NCI-H2196 (cell line): ENCODE measurements around the gene CFAP92.

ENCODE experiments used
- DNase-seq: peaks from one replicate; lab custom pipeline; 2025; ENCODE audit not compliant: unreplicated experiment; lab: John Stamatoyannopoulos, UW

Gene CFAP92

DNA sequence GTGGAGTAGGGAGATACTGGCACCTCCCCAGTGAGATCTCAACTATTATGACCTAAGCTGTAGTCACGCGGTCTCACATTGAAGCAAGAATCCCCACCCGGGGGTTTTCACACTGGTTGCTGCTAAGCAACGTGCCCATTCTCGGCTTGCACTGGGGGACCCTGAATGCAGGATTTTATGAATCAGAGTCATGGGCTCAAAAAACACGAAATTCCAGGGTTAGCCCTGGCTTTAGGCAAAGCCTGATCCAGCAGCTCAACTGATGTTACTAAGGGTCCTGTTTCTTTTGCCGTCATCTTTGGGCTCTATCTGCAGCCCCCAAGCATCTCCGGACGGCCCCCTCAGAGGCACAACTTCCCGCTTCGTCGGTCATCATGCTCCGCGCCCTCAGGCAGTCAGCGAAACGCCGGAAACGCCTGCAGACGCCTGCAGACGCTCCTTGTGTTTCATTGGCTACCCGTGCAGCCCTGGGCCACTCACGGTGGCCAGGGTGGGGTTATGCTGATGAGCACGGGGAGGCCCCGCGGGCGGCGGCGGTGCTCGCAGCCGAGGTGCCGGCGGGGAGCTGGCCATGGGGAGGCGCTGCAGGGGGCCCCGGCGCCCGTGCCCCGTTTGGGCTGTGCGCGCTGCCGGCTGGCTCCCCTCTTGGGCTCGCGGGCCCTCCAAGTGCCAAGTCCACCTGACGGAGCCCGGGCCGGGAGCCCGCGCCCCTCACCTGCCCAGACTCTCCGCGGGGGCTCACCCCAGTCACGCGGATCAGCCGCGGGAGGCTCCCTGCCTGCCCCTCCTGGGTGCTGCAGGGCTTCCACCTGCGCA, 33.1 kb upstream of the CFAP92 start:
- DNase-seq: peak; percentile 98

DNA sequence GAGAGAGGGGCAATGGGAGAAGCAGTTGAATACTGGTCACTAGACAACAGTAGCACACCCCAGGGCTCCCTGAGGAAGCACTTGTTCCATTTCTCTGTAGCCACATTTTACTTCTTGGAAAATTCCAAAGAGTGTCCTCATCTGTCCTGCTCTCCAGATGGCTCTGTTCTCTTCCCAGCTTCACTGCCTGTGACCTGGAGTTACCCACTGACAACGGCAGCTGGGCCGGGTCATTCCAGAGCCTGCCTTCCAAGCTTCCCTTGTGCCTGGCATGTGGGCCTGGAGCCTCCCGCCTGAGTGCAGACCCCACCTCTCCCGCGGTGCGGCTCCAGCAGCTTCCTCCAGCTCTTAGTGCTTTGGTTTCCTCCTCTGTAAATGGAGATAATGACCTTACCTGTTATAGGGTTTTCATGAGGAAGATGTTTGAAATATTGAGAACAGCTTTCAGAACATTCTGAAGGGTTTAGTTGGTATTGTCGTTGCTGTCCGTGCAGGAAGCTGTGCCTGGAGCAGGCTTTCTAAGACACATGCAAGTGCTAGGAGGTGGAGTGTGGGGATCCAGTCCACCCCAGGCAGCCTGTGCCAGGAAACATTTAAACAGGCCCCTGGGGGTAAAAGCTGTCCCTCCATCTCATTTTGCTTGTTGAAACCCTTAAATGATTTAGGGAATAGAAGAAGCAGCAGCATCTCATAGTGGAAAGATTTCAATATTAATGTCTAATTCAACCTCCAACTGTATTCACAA, 32.0 kb upstream of the CFAP92 start:
- DNase-seq: no peak

DNA sequence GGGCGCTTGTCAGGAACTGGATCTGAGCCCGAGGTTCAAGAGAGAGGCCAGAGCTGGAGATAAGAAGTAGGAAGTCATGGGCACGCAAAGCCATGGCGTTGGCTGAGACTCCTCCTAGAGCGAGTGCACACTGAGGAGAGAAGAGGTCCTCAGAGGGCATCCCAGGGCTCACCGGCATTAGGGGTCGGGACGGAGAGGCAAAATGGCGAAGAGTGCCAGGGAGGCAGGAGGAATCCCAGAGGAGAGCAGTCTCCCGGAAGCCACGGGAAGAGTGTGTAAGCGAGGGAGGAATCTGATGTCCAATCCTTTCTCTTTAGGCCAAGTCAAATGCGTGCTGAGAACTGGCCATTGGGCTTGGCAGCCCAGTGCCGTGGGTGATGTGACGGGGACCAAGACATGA, 31.2 kb upstream of the CFAP92 start:
- no peak for DNase-seq

DNA sequence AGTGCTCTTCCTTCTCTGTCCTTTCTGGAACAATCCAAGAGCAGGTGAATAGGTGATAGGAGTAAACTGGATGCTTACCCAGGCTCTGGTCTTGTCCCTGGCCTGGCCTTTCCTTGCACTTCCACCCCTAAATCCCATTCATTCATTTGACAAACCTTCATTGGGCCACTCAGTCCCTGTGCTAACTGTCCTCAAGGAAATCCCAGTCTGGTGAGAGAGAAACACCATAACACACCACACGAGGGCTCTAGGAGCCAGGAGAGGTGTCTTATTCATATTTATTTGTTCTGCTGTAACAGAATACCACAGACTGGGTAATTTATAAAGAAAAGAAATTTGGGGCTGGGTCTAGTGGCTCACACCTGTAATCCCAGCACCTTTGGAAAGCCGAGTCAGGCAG, 30.0 kb upstream of the CFAP92 start:
- peak; percentile 68 for DNase-seq

DNA sequence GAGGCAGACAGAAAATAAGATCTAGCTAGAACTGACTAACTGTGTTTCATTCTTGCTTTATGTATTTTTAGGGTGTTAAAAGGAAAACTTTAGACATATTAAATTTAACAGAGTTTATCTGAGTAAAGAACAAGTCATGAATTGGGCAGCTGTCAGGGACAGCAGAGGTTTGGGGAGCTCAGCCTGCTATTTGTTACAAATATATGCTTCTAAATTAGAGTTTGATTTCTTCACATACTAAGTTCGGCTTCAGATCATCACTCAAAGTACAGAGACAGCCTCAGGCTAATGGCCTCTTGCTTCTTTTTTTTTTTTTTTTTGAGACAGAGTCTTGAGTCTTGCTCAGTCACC, 29.1 kb upstream of the CFAP92 start:
- no peak for DNase-seq

DNA sequence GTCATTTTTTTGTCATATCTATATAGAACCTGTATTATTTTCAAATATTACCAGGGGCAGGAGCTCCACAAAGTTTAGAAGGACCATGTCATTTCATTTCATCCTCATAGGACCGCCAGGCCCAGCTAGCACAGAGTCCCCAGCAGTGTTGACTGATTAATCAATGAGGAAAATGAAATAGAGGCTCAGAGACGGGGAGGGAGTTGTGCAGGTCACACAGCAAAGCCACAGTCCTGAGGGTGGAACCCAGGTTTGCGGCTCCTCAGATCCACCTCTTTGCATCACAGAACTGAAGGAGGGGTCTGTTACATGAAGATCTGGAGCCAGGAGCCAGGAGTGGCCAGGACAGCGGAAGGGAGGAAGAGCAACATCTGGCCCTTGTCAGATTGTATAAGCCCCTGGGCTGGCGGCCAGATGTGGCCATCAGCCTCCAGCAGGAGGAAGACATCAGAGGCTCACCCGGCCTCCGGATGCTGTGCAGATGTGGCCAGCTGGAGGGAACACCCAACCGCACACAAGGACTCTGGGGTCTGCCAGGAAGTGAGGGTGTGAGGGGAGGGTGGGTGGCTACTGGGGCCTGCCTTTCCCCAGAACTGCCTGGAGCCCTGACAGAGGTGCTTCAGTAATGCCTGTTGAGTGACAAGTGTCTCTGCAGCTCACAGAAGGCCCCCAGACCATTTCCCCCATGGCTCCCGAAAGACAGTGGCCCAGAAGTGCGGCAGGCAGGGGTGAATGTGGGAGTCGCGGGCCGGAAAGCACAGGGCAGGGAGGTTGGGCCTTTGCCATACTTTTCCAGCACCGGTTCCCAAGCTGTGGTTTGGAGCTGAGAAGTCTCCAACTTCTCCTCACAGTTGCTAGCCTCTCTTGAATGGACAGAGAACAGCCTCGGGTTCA, 28.5 kb upstream of the CFAP92 start:
- DNase-seq: no peak

DNA sequence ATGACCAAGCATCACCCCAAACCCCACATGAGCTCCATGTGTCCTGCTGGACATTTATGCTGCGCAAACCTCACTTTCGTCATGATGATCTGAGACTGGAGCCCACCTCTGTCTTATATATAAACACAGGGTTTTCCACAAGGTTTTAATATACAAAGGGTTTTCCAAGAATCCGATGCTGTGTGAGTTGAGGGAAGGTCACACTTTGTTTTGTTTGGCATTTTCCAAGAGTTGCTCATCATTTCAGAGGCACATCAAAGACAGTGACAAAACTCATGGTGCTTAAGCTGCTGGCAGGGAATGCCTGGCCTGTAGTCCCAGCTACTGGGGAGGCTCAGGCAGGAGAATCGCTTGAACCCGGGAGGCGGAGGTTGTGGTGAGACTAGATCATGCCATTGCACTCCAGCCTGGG, 27.3 kb upstream of the CFAP92 start:
- no peak for DNase-seq

DNA sequence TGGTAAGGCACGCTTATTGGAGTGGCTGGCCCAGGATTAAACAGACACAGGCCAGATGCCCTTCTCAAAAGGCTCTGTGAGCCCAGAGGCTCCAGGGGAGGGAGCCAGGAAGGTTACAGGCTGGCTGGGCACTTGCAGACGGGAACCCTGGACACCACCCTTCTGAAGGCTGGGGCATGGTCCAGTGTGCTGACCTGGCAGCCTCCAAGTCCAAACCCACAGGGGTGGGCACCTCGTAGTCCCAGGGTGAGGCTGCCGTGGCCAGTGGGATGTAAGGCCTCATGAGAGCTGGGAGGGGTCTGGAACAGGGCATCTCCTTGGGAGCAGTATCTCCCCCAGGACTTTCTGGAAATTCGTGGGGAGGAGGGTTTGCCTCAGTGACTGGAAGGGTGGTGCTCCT, 26.8 kb upstream of the CFAP92 start:
- DNase-seq: no peak

DNA sequence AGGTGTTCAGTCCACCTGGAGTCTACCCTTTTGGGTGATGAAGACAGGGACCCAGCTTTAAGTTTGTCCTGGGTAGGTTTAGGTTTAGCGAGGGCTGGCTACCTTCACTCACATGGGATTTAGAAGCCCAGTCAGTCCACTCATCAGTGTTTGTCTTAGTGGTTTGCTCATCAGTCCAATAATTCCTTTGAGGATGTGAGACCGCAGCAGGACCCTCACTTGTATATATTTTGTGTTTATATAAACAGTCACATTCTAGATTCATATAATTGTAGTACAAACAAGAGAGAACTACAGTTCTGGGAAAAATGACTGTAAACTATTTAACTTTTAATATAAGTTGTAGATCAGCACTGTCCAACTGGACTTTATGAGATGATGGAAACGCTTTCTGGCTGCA, 25.4 kb upstream of the CFAP92 start:
- no peak for DNase-seq

DNA sequence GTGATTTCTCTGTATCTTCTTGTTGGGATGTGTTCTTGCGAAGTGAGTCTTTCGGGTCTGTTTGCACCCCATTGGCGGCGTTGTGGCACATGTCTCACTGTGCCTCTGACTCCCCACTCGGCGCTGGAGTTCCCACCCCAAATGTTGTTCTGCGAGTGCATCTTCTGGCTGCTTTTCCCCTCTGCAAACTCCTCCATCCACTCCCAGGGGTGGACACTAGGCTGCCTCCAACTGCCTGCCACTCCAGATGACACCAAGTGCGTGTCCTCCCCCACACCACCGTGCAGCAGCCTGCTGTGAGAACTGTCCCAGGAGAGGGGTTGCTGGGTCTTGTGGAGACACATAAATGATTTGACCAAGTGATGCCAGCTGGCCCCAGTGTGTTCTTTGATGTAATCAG, 24.9 kb upstream of the CFAP92 start:
- no peak for DNase-seq

DNA sequence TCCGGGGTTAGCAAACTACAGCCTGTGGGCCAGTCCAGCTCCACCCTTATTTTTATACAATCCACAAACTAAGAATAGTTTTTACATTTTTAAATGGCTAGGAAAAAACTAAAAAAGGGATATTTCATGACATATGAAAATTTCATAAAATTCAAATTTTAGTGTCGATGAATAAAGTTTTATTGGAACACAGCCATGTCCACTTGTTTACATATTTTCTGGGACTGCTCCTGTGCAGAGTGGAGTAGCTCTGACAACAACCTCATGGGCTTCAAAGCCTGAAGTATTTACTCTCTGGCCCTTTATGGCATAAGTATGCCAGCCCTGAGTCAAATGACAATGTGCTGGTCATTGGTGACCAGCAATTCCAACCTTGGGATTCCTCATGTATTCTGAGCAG, 24.4 kb upstream of the CFAP92 start:
- no peak for DNase-seq

DNA sequence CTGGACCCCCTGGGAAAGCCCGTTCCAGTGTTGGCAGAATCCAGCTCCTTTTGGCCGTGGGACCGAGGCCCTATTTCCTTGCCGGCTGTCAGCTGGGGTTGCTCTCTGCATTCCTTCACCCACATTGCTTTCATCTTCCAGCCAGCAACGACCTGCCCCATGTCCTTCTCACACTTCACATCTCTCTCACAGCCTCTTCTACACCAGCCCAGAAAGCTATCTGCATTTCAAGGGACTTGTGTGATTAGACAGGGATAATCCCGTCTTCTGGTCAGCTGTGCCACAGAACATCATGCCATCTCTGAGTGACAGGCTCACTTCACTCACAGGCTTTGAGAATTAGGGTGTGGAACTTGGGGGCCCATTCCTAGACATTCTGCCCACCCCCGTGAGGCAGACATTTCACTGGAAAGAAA, 23.6 kb upstream of the CFAP92 start:
- no peak for DNase-seq

DNA sequence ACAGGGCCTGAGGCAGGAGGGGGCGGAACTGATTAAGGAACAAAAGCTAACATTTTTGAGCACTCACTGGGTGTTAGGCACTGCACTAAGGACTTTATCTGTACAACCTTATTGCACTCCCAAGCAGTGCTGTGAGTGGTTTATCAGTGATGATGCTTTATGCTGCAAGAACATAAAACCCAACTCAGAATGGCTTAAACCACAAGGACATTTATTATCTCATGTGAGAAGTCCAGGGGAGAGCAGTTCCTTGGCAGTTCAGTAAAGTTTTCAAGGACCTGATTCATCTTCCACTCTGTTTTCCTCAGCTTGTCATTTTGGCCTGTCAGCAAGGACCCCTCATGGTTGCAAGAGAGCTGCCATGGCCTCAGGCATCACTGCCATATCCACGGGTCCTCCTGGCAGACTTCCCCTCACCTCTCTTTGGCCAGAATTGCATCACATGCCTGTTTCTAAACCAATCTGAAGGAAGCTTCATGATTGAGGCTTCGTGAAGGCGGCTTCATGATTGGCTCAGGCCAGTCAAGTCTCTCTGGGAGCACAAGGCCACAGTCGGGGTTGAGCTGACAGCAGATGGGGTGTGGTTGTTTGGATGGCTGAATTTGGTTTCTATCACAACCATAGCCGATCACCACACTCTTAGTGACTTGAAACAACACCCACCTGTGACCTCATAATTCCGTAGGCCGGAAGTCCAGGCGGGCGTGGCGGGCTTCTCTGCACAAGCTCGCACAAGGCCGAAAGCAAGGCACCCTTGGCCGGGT, 23.0 kb upstream of the CFAP92 start:
- DNase-seq: no peak

DNA sequence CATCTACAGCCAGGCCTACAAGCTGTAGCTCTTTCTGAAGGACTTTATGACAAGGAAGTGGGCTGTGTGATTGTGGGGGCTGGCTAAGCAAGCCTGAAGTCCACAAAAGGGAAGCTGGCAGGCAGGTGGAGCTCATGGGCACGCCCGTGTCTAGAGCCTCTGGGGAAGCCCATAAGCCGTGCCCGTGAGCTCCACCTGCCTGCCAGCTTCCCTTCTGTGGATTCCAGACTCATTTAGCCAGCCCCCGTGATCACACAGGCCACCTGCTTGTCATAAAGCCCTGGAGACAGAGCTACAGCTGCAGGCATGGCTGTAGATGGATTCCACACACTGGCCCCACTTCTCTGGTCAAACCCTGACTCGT, 22.5 kb upstream of the CFAP92 start:
- peak; percentile 84 for DNase-seq

DNA sequence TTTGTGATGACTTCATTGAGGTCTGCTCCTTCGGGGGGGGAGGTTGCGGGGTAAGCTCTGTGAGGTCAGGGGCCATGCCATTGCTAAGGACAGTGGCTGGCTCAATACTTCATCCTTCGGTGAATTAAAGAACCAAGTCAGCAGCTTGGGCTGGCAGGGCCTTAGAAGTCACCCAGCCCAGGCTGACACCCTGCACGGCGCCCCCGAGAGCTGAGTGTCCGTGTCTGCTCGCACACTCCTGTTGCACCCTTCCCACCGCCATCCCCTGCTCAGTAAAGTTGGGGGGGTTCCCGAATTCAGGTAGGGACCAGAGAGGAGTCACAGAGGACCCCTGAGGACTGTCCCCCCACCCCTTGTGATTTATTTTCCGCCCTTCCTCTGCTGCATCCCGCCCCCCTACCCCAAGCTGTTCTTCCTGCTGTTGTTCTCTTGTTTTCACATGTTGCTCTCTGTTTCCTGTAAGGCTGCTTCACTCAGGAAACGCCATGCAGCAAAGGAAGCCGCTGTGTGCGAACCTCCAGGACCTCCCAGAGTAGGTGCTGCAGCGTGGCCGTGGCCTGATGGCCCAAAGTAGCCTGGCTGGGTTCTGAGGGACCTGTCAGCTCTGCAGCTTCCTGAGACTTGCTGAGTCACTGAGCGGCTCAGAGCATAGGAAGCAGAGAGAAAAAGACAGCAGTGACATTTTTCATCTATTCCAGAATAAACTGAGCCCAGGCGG, 21.7 kb upstream of the CFAP92 start:
- no peak for DNase-seq

DNA sequence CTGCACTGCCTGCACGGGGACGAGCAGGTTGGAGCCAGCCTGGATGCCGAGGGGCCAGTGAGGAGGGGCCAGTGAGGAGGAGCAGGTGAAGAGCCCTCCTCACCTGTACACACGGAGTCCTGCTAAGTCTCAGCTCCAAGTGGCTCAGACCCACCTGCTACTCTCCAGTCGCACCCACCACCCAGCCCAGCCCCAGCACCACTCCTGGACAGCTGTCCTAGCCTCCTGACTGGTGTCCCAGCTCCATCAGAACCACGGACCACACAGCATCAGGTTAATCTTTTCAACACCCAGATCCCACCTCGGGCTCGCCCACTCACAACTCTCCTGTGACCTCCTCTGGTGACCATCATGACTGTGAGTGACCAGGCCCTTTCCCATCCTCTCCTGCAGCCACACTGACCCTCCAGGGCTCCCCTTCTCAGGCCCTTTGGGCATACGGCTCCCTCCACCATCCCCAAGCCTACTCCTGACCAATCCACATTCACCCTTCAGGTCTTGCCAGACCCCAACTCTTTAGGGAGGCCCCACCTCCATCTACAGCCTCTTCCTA, 21.0 kb upstream of the CFAP92 start:
- DNase-seq: no peak

DNA sequence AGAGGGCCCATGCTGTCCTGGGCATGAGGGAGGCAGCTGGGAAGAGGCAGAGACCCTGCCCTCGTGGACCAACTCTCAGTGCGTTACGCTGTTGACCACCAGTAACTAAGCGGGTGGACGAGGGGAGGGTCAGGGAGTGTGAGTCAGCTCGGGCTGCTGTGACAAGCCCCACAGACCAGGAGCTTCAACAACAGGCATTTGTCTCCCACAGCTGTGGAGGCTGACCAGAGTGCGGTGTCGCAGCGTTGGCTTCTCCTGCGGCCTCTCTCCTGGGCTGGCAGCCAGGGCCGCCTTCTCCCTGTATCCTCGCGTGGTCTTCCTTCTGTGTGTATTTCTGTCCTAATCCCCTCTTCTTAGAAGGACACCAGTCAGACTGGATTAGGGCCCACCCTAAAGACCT, 20.3 kb upstream of the CFAP92 start:
- DNase-seq: no peak

DNA sequence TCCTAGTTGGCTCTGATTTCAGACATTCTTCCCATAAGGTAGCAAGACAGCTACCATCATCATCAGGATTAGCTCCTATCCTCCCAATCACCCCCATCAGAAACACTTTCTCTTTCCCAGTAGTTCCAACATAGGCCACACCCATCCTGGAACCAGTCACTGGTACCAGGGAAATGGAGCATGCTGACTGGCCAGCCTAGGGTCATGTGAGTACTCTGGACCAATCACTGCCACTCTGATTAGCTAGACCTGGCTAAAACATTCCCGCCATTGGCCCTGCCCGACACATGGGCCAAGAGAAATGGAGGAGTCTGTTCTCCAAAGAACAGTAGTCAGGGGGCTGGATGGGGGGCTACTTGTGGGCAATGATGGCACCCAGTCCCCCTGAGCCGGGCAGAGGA, 19.6 kb upstream of the CFAP92 start:
- DNase-seq: peak; percentile 18

DNA sequence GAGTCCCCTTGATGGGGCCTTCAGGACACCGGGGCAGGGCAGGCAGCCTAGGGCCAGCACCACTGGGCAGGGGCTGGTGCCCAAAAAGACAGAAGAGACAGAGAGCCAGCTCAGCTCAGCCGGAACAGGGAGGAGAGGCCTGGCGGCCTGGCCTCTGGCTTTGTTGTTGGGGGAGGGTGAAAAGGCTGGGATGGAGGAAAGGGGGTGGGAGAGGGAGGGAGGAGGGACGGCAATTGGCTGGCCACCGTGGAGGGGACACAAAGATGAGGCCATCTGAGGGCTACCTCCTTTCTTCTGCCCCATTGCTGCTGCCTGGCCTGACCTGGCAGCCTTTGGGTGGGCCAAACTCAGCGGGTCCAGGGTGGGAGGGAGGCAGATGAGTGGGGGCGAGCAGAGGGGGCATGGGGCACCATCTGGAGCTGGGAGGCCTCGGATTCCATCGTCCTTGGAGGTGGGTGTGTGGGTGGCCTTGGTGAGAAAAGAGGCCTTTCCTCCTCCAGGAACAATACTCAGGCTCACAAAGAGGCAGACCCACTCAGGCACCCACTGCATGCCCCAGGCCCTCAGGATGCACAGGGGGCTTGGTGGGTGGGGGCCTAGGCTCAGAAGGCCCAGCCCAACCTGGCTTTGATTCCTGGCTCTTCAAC, 16.6 kb upstream of the CFAP92 start:
- DNase-seq: no peak

DNA sequence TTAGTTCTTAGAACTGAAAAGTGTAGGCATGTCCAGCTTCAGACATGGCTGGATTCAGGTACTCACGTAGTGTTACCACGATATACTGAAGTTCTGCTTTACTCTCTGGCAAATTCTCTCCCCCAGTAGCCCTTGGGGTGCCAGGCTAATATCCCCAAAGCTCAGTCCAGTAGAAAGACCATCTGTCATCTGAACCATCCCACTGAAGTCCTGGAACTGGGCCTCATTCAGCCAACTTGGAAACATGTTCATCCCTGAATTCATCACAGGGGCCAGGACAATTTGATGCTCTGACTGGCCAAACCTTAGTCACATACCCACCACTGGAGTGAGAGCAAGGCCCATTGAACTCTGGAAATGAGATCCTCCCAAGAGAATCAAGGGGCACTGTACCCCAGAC, 15.4 kb upstream of the CFAP92 start:
- no peak for DNase-seq
